CD14-positive monocyte (primary cell): ENCODE measurements around the gene MITF. TPM values are rescaled to one million over a fixed set of nuclear protein-coding genes. Genes with fewer than 3 reads are reported as not detected.

Source experiments
- DNase-seq, 3 donors: peaks; one replicate each; pipeline ENCODE4 v3.0.0-alpha.2; 2011 to 2022
- H2AFZ ChIP-seq: 2 replicates; pipeline ENCODE4 v1.6.0; 2012; ENCODE audit warnings: mild to moderate bottlenecking, low read depth, low read length, inconsistent platforms; ENCODE audit not compliant: insufficient read depth, poor library complexity, severe bottlenecking
- H3K27ac ChIP-seq, 2 donors: 1 replicate in 1 of 2; 2 replicates in 1 of 2; pipeline ENCODE4 v1.5.1; 2012 to 2013; ENCODE audit warnings: low read length in 2 of 2, control low read depth in 1 of 2, inconsistent platforms in 1 of 2, low read depth in 1 of 2, mild to moderate bottlenecking in 1 of 2
- H3K27me3 ChIP-seq, 2 donors: one replicate each; pipeline versions ENCODE4 v1.6.0 to v1.6.1; 2011 to 2013; ENCODE audit warnings: low read length in 2 of 2; ENCODE audit not compliant: control insufficient read depth in 2 of 2, insufficient read depth in 2 of 2
- H3K36me3 ChIP-seq, 2 donors: replicated peaks in 1 of 2; 1 replicate in 1 of 2; 2 replicates in 1 of 2; pipeline versions ENCODE4 v1.5.1 to v1.6.1; 2012 to 2013; ENCODE audit warnings: low read length in 2 of 2, control low read depth in 1 of 2, inconsistent platforms in 1 of 2, mild to moderate bottlenecking in 1 of 2; ENCODE audit not compliant: insufficient read depth in 2 of 2, control insufficient read depth in 1 of 2
- H3K4me1 ChIP-seq, 2 donors: 1 replicate in 1 of 2; 2 replicates in 1 of 2; pipeline versions ENCODE4 v1.5.1 to v1.6.1; 2012 to 2013; ENCODE audit warnings: low read length in 2 of 2, control low read depth in 1 of 2, inconsistent platforms in 1 of 2, mild to moderate bottlenecking in 1 of 2, moderate library complexity in 1 of 2; ENCODE audit not compliant: insufficient read depth in 2 of 2, control insufficient read depth in 1 of 2
- H3K4me2 ChIP-seq: replicated peaks from 2 replicates; pipeline ENCODE3; 2012; ENCODE audit warnings: low read length, moderate library complexity, mild to moderate bottlenecking; ENCODE audit not compliant: poor library complexity, severe bottlenecking; ENCODE audit errors: extremely low read depth
- H3K4me3 ChIP-seq, 3 experiments: fragments of 200-600 bp in 1 of 3; sonication (generic) in 1 of 3; replicated peaks in 1 of 3; 1 replicate in 2 of 3; 2 replicates in 1 of 3; pipeline ENCODE4 v1.5.1; 2011 to 2013; ENCODE audit warnings: low read length in 3 of 3, mild to moderate bottlenecking in 3 of 3, control low read depth in 2 of 3, low read depth in 2 of 3, inconsistent platforms in 1 of 3, moderate library complexity in 1 of 3
- H3K79me2 ChIP-seq: 2 replicates; pipeline ENCODE4 v1.6.0; 2012; ENCODE audit warnings: mild to moderate bottlenecking, control low read depth, inconsistent platforms, low read length, moderate library complexity; ENCODE audit not compliant: insufficient read depth
- H3K9ac ChIP-seq: 2 replicates; pipeline ENCODE4 v1.6.0; 2017; ENCODE audit warnings: low read length, mild to moderate bottlenecking; ENCODE audit not compliant: insufficient read depth, poor library complexity, severe bottlenecking
- H3K9me3 ChIP-seq, 2 donors: replicated peaks in 1 of 2; 1 replicate in 1 of 2; 2 replicates in 1 of 2; pipeline versions ENCODE4 v1.5.1 to v1.6.1; 2012 to 2013; ENCODE audit warnings: low read length in 2 of 2, control low read depth in 1 of 2; ENCODE audit not compliant: control insufficient read depth in 1 of 2, insufficient read depth in 1 of 2
- H4K20me1 ChIP-seq: 2 replicates; pipeline ENCODE4 v1.6.0; 2012; ENCODE audit warnings: mild to moderate bottlenecking, low read length, control low read depth, moderate library complexity; ENCODE audit not compliant: insufficient read depth
- H3K27ac Mint-ChIP-seq, 7 donors: one replicate each; pipeline ENCODE4 v1.8.0; 2020; ENCODE audit warnings: mild to moderate bottlenecking in 7 of 7, mixed read lengths in 7 of 7, moderate library complexity in 6 of 7, inconsistent platforms in 2 of 7
- H3K27me3 Mint-ChIP-seq, 3 donors: one replicate each; pipeline ENCODE4 v1.8.0; 2021 to 2022; ENCODE audit warnings: low read depth in 3 of 3, mild to moderate bottlenecking in 3 of 3, mixed read lengths in 3 of 3, moderate library complexity in 3 of 3, inconsistent platforms in 1 of 3
- H3K36me3 Mint-ChIP-seq, 2 donors: one replicate each; pipeline ENCODE4 v1.8.0; 2020; ENCODE audit warnings: mixed read lengths in 2 of 2, inconsistent platforms in 1 of 2, mild to moderate bottlenecking in 1 of 2
- H3K4me1 Mint-ChIP-seq: one replicate; pipeline ENCODE4 v1.8.0; 2020; ENCODE audit warnings: mild to moderate bottlenecking, mixed read lengths
- H3K4me3 Mint-ChIP-seq, 2 donors: one replicate each; pipeline ENCODE4 v1.8.0; 2020; ENCODE audit warnings: mild to moderate bottlenecking in 2 of 2, mixed read lengths in 2 of 2, moderate library complexity in 1 of 2
- H3K9me3 Mint-ChIP-seq, 7 donors: one replicate each; pipeline ENCODE4 v1.8.0; 2020 to 2022; ENCODE audit warnings: mixed read lengths in 7 of 7, mild to moderate bottlenecking in 6 of 7, moderate library complexity in 6 of 7, inconsistent platforms in 2 of 7
- WGBS: methylation state at CpG from one replicate; pipeline ENCODE4 v1.1.5; 2013; ENCODE audit warnings: missing lambda C conversion rate; ENCODE audit not compliant: insufficient coverage; 5-methylcytosine and 5-hydroxymethylcytosine counted together
- intact Hi-C, 2 donors: fragments of 100-400 bp; cut with micrococcal nuclease; formaldehyde crosslinking; loops; one replicate each; pipeline versions ENCODE4 v1.15.0 to v1.15.1; 2023
- polyA plus RNA-seq, 3 donors: library from polyadenylated mRNA; depleted of rRNA in 1 of 3; unstranded in 2 of 3; stranded (reverse) in 1 of 3; fragments of 300-500 nt in 2 of 3; fragments of >200 nt in 1 of 3; fragmentation: Illumina TruSeq in 2 of 3; gene quantifications; 1 replicate in 2 of 3; 2 replicates in 1 of 3; pipeline ENCODE4 v1.2.3, GENCODE V29; 2012 to 2021
- TF ChIP-seq, protein P1 (sequence below): fragments of 200-600 bp; IDR thresholded peaks from one replicate; pipeline ENCODE4 v1.8.0; 2022; ENCODE audit warnings: antibody characterized with exemption, mild to moderate bottlenecking

MITF gene
- polyA plus RNA-seq, 3 donors: 7.0 to 15.1 (median 12.1) TPM

GRCh38 chr3:70003119-70003518, 263.9 kb downstream of the MITF start:
- H3K27me3 ChIP-seq: no peaks in the 10 kb centered on the region
- peaks cover 12 to 13% of the 10 kb centered on the region in 2 donors for H3K4me1 ChIP-seq
- H3K9me3 ChIP-seq: peaks cover 0 to 5% of the 10 kb centered on the region in 2 donors
- H3K4me2 ChIP-seq: no peak overlapping the region
- H3K4me3 Mint-ChIP-seq: no peak overlapping the region
- no peaks in the 10 kb centered on the region for H3K36me3 ChIP-seq
- TF ChIP-seq, protein P1, sequence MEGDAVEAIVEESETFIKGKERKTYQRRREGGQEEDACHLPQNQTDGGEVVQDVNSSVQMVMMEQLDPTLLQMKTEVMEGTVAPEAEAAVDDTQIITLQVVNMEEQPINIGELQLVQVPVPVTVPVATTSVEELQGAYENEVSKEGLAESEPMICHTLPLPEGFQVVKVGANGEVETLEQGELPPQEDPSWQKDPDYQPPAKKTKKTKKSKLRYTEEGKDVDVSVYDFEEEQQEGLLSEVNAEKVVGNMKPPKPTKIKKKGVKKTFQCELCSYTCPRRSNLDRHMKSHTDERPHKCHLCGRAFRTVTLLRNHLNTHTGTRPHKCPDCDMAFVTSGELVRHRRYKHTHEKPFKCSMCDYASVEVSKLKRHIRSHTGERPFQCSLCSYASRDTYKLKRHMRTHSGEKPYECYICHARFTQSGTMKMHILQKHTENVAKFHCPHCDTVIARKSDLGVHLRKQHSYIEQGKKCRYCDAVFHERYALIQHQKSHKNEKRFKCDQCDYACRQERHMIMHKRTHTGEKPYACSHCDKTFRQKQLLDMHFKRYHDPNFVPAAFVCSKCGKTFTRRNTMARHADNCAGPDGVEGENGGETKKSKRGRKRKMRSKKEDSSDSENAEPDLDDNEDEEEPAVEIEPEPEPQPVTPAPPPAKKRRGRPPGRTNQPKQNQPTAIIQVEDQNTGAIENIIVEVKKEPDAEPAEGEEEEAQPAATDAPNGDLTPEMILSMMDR: no peak
- intact Hi-C loops: no loop called here
- H3K79me2 ChIP-seq: no peaks in the 10 kb centered on the region
- no peaks in the 10 kb centered on the region for H4K20me1 ChIP-seq
- peaks cover 13% of the 10 kb centered on the region for H3K4me1 Mint-ChIP-seq
- no peak overlapping the region for H2AFZ ChIP-seq
- DNase-seq: no peak
- H3K36me3 Mint-ChIP-seq: no peaks in the 10 kb centered on the region
- no peak overlapping the region for H3K4me3 ChIP-seq
- H3K27me3 Mint-ChIP-seq: peaks cover 0 to 2% (median 0%) of the 10 kb centered on the region in 3 donors
- H3K27ac Mint-ChIP-seq: no peak overlapping the region
- H3K9ac ChIP-seq: no peak overlapping the region
- H3K27ac ChIP-seq: no peak overlapping the region
- peaks cover 0 to 15% (median 8%) of the 10 kb centered on the region in 7 donors for H3K9me3 Mint-ChIP-seq

GRCh38 chr3:70006089-70006488, 266.8 kb downstream of the MITF start:
- H3K9me3 Mint-ChIP-seq: peaks cover 0 to 14% (median 6%) of the 10 kb centered on the region in 7 donors
- intact Hi-C loops: no loop called here
- H3K4me3 Mint-ChIP-seq: no peak overlapping the region
- no peaks in the 10 kb centered on the region for H3K36me3 ChIP-seq
- WGBS: no CpG with 5 or more reads among the region's 4 CpGs
- TF ChIP-seq, protein P1: no peak
- H3K27me3 ChIP-seq: no peaks in the 10 kb centered on the region
- H3K4me1 ChIP-seq: peaks cover 12 to 18% of the 10 kb centered on the region in 2 donors
- DNase-seq: peak in 2 of 3 donors; percentile 26 to 33
- H3K27ac ChIP-seq: no peak overlapping the region
- no peaks in the 10 kb centered on the region for H3K36me3 Mint-ChIP-seq
- H3K4me3 ChIP-seq: no peak overlapping the region
- peaks cover 20% of the 10 kb centered on the region for H3K4me1 Mint-ChIP-seq
- H2AFZ ChIP-seq: no peak overlapping the region
- peak overlapping the region in 1 of 7 donors; percentile 2 for H3K27ac Mint-ChIP-seq
- peaks cover 0 to 2% (median 0%) of the 10 kb centered on the region in 3 donors for H3K27me3 Mint-ChIP-seq
- H3K4me2 ChIP-seq: peak overlapping the region; percentile 4
- no peaks in the 10 kb centered on the region for H3K79me2 ChIP-seq
- H3K9me3 ChIP-seq: no peaks in the 10 kb centered on the region
- no peaks in the 10 kb centered on the region for H4K20me1 ChIP-seq
- no peak overlapping the region for H3K9ac ChIP-seq
